PC-9 (cell line): ENCODE measurements around the gene FLYWCH1. TPM values are rescaled to one million over a fixed set of nuclear protein-coding genes. Genes with fewer than 3 reads are reported as not detected.

Experiments
- BruUV-seq: library from RNA; stranded (reverse); fragments of 400-500 nt; replicated peaks from 2 replicates; lab custom pipeline; 2021; lab: Mats Ljungman, UMichigan
- CTCF ChIA-PET: fragments of 300-600 bp; sonication (Branson Sonifier 250); formaldehyde crosslinking; loops from one replicate; lab custom pipeline; 2022; ENCODE audit warnings: antibody characterized with exemption; lab: Charles Lee
- POLR2A ChIA-PET: fragments of 300-600 bp; sonication (Branson Sonifier 250); formaldehyde crosslinking; loops from one replicate; lab custom pipeline; 2022; ENCODE audit warnings: antibody characterized with exemption; ENCODE audit not compliant: unreplicated experiment; lab: Charles Lee
- DNase-seq, 2 experiments: peaks; one replicate each; pipeline versions ENCODE4 v3.0.0 to v3.0.0-alpha.2; 2015 to 2022; ENCODE audit warnings: mixed read lengths in 1 of 2
- H2AFZ ChIP-seq: fragments of 200-600 bp; sonication (generic); 2 replicates; pipeline ENCODE4 v1.8.1; 2017; ENCODE audit warnings: antibody characterized with exemption
- H3F3A ChIP-seq: fragments of 200-600 bp; sonication (generic); 2 replicates; pipeline ENCODE4 v1.8.1; 2017; ENCODE audit warnings: antibody characterized with exemption, mild to moderate bottlenecking, low read depth; ENCODE audit not compliant: insufficient read depth
- H3K27ac ChIP-seq: fragments of 200-600 bp; sonication (generic); 2 replicates; pipeline ENCODE4 v1.6.1; 2016; ENCODE audit warnings: mixed run types
- H3K27me3 ChIP-seq: fragments of 200-600 bp; sonication (generic); 2 replicates; pipeline ENCODE4 v1.6.1; 2016; ENCODE audit warnings: low read depth, mixed run types; ENCODE audit not compliant: insufficient read depth
- H3K36me3 ChIP-seq: fragments of 200-600 bp; sonication (generic); 2 replicates; pipeline ENCODE4 v1.6.1; 2016; ENCODE audit warnings: low read depth, mixed run types
- H3K4me1 ChIP-seq: fragments of 200-600 bp; sonication (generic); replicated peaks from 2 replicates; pipeline ENCODE4 v1.6.1; 2016; ENCODE audit warnings: mixed run types; ENCODE audit not compliant: insufficient read depth
- H3K4me2 ChIP-seq: fragments of 200-600 bp; sonication (generic); 2 replicates; pipeline ENCODE4 v1.6.1; 2017; ENCODE audit warnings: mixed run types
- H3K4me3 ChIP-seq: fragments of 200-600 bp; sonication (generic); 2 replicates; pipeline ENCODE4 v1.6.1; 2016; ENCODE audit warnings: mixed run types
- H3K79me2 ChIP-seq: fragments of 200-600 bp; sonication (generic); 2 replicates; pipeline ENCODE4 v1.6.1; 2017; ENCODE audit warnings: low read depth, mixed run types
- H3K9me2 ChIP-seq: fragments of 200-600 bp; sonication (generic); 2 replicates; pipeline ENCODE4 v1.8.1; 2017; ENCODE audit warnings: mild to moderate bottlenecking; ENCODE audit not compliant: insufficient read depth
- H3K9me3 ChIP-seq: fragments of 200-600 bp; sonication (generic); 2 replicates; pipeline ENCODE4 v1.8.1; 2016; ENCODE audit warnings: low read depth; ENCODE audit not compliant: insufficient read depth
- H4K20me1 ChIP-seq: fragments of 200-600 bp; sonication (generic); 2 replicates; pipeline ENCODE4 v1.8.1; 2017; ENCODE audit not compliant: insufficient read depth
- CTCF ChIP-seq: fragments of 200-600 bp; sonication (generic); conservative IDR thresholded peaks from 2 replicates; pipeline ENCODE4 v1.6.1; 2017; ENCODE audit warnings: mixed run types, antibody characterized with exemption, mild to moderate bottlenecking, moderate library complexity
- EZH2 ChIP-seq: fragments of 200-600 bp; sonication (generic); IDR thresholded peaks from 2 replicates; pipeline ENCODE4 v1.8.0; 2017; ENCODE audit warnings: antibody characterized with exemption, low read depth
- intact Hi-C: fragments of 100-400 bp; cut with micrococcal nuclease; formaldehyde crosslinking; loops from one replicate; pipeline ENCODE4 v1.10.0; 2022; ENCODE audit not compliant: unreplicated experiment
- total RNA-seq: library from RNA; stranded (reverse); gene quantifications from 2 replicates; pipeline ENCODE4 v1.2.3, GENCODE V29; 2021

Gene FLYWCH1
- total RNA-seq, 1 experiment from 2014 or later: 79.9 TPM

- no TSS peak for BruUV-seq
- Histone ChIP-seq H3K27ac (no peak overlapping the region), H3K27me3 (no peaks in the 10 kb centered on the region), H3K4me2 (no peak overlapping the region), H3K9me3 (no peaks in the 10 kb centered on the region), H3F3A (peaks cover 31% of the 10 kb centered on the region; the same call in 1 of the 2 replicates), H2AFZ (no peak overlapping the region), H3K4me1 (peaks cover 5% of the 10 kb centered on the region), H3K9me2 (no peaks in the 10 kb centered on the region), H3K79me2 (peaks cover 6% of the 10 kb centered on the region; the same call in 1 of the 2 replicates), H3K4me3 (no peak overlapping the region), H4K20me1 (no peaks in the 10 kb centered on the region), H3K36me3 (no peaks in the 10 kb centered on the region)
- no peak for DNase-seq
- intact Hi-C loops: loop anchor here (10.0 kb wide), 1 partner anchor 82 kb away; the partner anchor contains the start of gene FLYWCH2
- CTCF ChIA-PET: no interaction called here
- POLR2A ChIA-PET: no interaction called here
- no peak for TF ChIP-seq EZH2
- TF ChIP-seq CTCF: no peak
Measured at GRCh38 chr16:2967211-2967631, 55.5 kb downstream of the FLYWCH1 start.

DNA sequence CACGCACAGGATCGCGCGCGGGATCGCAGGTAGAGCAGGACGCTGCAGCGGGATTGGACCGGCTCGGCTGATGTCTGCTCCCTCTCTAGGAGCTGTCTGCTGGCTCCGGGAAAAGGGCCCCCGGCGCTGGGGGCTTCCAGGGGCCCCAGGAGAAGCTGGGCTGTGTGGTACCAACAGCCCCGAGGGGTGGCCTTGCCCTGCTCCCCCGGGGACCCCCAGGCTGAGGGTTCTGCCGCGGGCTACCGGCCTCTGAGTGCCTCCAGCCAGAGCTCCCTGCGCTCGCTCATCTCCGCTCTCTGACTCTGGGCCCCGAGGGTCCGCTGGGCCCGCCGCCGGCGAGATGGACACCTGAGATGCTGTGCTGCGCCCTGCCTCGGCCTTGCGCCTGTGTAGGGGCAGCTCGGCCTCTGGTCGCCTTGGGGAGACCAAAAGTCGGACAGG, 56.0 kb downstream of the FLYWCH1 start:
- Histone ChIP-seq H3K9me3 (no peaks in the 10 kb centered on the region), H3K4me3 (no peak overlapping the region), H3K27me3 (no peaks in the 10 kb centered on the region), H3K9me2 (no peaks in the 10 kb centered on the region), H3K79me2 (peaks cover 6% of the 10 kb centered on the region; the same call in 1 of the 2 replicates), H3F3A (peaks cover 32% of the 10 kb centered on the region; the same call in 1 of the 2 replicates), H3K4me2 (no peak overlapping the region), H3K27ac (no peak overlapping the region), H4K20me1 (no peaks in the 10 kb centered on the region), H3K4me1 (peaks cover 5% of the 10 kb centered on the region), H3K36me3 (no peaks in the 10 kb centered on the region), H2AFZ (no peak overlapping the region)
- BruUV-seq: no TSS peak
- POLR2A ChIA-PET: interaction anchor here (0.5 kb wide), 1 partner anchor 14 kb away, joined by 3 read pairs; no protein-coding TSS in a partner anchor
- no peak for TF ChIP-seq EZH2
- no peak for TF ChIP-seq CTCF
- CTCF ChIA-PET: no interaction called here
- no peak for DNase-seq
- intact Hi-C loops: loop anchor here (10.0 kb wide), 1 partner anchor 83 kb away; the partner anchor contains the start of gene FLYWCH2

GRCh38 chr16:2968368-2968737, 56.6 kb downstream of the FLYWCH1 start:
- H3K27me3 ChIP-seq: no peaks in the 10 kb centered on the region
- no peaks in the 10 kb centered on the region for H4K20me1 ChIP-seq
- H3K9me3 ChIP-seq: no peaks in the 10 kb centered on the region
- no peaks in the 10 kb centered on the region for H3K9me2 ChIP-seq
- no peak overlapping the region for H3K27ac ChIP-seq
- TF ChIP-seq CTCF: no peak
- TF ChIP-seq EZH2: no peak
- no TSS peak for BruUV-seq
- H3F3A ChIP-seq: peaks cover 29% of the 10 kb centered on the region; the same call in 1 of the 2 replicates
- DNase-seq: no peak
- H3K4me3 ChIP-seq: peak overlapping the region; percentile 77; the same call in 1 of the 2 replicates
- peaks cover 5% of the 10 kb centered on the region for H3K4me1 ChIP-seq
- peak overlapping the region; percentile 96 for H3K4me2 ChIP-seq
- peaks cover 6% of the 10 kb centered on the region; the same call in 1 of the 2 replicates for H3K79me2 ChIP-seq
- CTCF ChIA-PET: no interaction called here
- H3K36me3 ChIP-seq: no peaks in the 10 kb centered on the region
- intact Hi-C loops: loop anchor here (10.0 kb wide), 1 partner anchor 84 kb away; the partner anchor contains the start of gene FLYWCH2
- POLR2A ChIA-PET: interaction anchor here (0.5 kb wide), 1 partner anchor 13 kb away, joined by 3 read pairs; no protein-coding TSS in a partner anchor
- H2AFZ ChIP-seq: no peak overlapping the region
